NOMO-1 (cell line): ENCODE measurements around the gene VPS26B.
A peak's percentile ranks its signal among the peaks of the same experiment; 100 is the strongest.
"Not testable (repeated sequence)": the region's sequence is repeated elsewhere in the genome, so short reads cannot be mapped to it uniquely, and the experiment has no call there.

ENCODE experiments used
- DNase-seq, 2 experiments: peaks; one replicate each; lab custom pipeline; 2025; ENCODE audit not compliant: unreplicated experiment in 2 of 2; lab: John Stamatoyannopoulos, UW

VPS26B gene

DNA sequence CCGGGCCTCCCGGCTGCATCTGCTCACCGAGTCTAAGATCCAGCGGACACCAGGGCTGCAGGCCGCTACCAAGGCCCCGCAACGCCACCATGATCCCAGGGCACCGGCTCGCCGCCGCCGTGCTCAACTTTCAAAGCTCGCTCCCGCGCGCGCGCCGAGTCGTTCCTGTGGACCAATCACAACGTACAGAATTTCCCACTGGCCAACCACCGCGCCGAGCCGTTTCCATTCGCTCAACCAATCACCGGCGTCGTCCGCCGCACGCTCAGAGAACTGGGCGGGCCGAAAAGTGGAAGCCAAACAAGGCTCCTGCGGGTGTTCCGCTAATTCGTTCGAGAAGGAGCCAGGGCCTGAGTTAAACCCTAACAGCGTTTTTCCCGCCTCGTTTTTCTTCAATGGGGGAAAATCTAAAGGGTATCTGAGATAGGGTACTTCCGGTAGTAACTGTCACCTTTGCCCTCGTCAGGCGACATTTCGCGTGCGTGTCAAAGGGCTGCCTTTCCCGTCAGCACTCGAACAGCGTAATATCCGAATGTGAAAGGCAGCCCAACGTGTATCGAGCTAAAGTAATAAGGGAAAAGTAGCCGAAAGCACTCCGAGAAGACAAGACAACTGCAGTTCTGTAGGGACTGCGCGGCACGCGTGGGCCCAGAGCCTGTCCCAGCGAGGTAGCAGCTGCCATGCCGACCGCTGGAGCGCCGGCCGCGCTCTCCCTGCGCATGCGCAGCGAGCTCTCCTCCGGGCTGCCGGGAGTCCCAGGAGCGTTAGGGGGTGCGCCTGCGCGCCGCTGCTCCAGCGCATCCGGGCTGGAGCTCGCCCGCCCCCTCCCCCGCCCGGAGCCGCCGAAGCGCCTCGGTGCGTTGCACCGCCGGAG, at the start of gene VPS26B, which contains the start of gene NCAPD3:
TSS of gene VPS26B (plus strand) at position 836 of the 874 bp plus-strand sequence. CDS start 452 bp downstream, outside the sequence.
TSS of gene NCAPD3 (minus strand) at position 132 of the 874 bp plus-strand sequence. CDS start at position 91, 41 bp downstream.
- DNase-seq, result peak; percentile 92 to 93

GRCh38 chr11:134176284-134176683, 48.2 kb upstream of the VPS26B start:
- no peak for DNase-seq

DNA sequence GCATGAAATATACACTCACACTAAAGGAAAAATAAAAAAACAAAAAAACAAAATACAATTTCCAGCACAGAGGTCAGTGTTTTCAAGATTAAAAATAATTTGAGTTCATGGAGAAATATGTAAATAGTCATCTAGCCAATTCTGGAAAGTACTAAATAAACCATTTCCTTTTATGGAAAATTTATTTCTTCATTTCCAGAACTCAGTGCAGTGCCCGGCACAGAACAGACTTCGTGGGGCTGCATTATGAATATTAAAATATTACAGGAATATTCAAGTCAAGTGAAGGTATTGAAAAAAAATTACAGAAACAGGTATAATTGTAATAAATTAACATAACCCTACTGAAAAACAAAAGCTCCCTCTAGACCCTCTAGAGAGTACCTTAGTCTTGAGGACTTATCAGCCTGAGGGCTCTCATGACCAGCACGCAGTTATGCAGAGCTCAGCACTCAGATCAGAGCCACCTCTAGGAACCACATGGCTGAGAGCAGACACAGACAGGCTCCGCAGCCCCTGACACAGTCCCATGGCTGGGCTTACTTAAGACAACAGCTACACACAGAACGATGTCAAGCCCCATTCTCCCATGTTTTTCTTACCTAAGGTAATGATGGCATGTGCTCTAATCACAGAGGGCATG, 46.3 kb upstream of the VPS26B start:
- DNase-seq, result no peak

- DNase-seq, result no peak
These were observed 42.8 kb upstream of the VPS26B start for GRCh38 chr11:134181707-134182106.

DNA sequence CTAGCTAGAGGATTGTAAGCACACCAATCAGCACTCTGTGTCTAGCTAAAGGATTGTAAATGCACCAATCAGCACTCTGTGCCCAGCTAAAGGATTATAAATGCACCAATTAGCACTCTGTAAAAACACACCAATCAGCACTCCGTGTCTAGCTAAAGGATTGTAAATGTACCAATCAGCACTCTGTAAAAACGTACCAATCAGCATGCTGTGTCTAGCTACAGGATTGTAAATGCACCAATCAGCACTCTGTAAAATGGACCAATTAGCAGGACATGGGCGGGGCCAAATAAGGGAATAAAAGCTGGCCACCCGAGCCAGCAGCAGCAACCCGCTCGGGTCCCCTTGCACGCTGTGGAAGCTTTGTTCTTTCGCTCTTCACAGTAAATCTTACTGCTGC, 36.4 kb upstream of the VPS26B start:
- not testable (repeated sequence) for DNase-seq

DNA sequence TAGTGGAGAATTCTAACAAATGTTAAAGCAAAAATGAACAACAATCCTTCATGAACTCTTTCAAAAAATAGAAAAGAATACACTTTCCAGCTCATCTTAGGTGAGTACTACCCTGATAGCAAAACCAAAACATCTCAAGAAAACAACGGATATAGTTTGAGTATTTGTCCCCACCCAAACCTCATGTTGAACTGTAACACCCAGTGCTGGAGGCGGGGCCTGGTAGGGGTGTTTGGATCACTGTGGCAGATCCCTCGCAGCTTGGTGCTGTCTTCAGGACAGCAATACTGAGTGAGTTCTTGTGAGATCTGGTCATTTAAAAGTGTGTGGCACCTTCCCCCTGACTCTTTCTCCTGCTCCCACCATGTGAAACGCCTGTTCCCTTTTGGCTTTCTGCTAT, 27.7 kb upstream of the VPS26B start:
- DNase-seq, result no peak

DNA sequence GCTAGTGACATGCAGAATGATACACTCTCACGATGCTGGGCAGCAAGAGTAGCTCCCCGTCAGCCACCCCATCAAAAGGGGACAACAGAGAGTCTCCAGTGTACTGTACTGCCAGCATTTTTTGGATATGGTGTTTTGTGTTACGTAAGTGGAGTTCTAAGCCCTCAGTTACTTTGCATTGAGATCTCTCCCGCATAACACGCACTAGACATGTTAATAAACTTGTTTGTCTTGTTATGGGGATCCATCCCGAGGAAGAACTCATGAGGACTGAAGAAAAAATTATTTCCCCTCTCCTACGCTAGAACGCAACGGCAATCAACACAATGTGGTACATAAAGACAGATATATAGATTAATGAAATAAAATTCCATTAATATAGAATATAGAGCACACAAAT, 24.9 kb upstream of the VPS26B start:
- DNase-seq, result no peak

GRCh38 chr11:134200688-134201087, 23.8 kb upstream of the VPS26B start:
- no peak for DNase-seq

- no peak for DNase-seq
These were observed 21.8 kb upstream of the VPS26B start for GRCh38 chr11:134202661-134203060.

GRCh38 chr11:134205729-134206128, 18.7 kb upstream of the VPS26B start:
- no peak for DNase-seq

DNA sequence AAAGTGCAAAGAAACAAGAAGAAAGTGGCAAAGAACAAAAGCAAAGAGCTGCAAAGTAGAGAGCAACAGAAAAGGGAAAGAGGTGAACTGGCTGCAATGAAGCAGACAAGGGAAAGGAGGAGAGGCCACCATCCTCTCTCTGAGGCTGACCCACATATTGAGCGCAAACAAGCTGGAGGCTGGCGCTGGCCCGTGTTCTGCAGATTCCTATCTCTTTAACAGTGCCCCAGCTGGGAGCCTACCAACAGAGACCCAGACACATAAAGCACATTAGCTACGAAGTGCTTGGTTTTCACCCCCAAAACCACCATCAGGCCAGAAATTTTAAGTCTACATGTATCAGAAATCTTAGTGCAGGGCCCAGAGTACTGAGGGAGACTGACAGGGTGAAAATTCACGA, 18.3 kb upstream of the VPS26B start:
- no peak for DNase-seq

GRCh38 chr11:134207538-134208239, 16.8 kb upstream of the VPS26B start:
- no peak for DNase-seq

GRCh38 chr11:134215836-134216235, 8.6 kb upstream of the VPS26B start:
- DNase-seq, result no peak

DNA sequence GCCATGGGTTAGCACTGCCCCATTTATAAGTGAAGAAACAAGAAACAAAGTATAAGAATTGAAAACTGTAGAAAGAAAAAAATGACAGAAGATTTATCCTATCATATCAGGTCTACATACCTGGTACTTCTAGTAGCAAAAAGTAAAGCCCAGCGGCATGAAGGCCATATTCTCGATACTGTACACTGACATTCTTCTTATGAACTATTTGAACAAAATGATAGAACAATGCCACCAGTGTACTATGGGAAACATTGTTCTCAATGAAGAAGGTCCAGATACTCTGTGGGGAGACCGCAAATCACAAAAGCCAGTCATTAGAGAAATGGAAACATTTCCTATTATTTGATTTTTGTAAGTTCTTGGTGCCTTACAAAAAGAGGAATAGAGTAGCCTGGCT, 7.7 kb upstream of the VPS26B start:
- DNase-seq, result no peak

- no peak for DNase-seq
These were observed 1.4 kb upstream of the VPS26B start for GRCh38 chr11:134223121-134223520.

DNA sequence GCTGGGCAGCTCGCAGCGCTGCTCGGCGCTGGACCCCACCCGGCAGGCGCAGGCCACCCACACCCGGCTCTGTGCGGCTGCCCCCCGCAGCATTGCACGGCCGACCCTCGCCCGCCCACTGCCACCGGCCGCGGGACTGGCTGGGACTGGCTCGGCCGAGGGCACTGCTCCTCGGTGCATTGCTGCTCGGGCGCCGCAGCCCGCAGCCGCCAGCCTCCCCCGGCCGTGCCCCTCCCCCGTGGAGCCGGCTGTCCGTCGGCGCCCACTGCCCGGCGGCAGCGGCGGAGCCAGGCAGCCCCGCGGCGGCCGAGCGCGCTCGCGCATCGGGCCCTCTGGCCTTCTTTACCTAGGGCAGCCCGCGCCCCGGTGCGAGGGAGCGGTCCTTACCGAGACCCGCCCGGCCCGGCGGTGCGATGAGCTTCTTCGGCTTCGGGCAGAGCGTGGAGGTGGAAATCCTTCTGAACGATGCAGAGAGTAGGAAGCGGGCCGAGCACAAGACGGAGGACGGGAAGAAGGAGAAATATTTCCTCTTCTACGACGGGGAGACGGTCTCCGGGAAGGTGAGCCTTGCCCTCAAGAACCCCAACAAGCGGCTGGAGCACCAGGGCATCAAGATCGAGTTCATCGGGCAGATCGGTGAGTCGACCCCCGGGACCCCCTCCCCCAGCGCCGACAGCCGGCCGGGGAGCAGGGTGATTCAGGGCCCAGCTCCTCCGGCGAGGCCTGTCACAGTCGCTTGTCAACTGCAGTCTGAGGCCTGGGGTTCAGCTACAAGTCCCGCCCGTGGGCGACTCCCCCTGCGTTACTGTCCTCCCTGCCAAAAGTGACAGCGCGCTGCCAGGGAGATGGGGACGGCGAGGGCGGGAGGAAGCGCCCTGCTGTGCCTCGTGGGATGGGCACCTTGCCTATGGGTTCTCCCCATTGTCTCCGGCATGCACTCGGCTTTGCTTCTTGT, 516 bp downstream of the VPS26B start:
- DNase-seq, result peak; percentile 20 to 31

DNA sequence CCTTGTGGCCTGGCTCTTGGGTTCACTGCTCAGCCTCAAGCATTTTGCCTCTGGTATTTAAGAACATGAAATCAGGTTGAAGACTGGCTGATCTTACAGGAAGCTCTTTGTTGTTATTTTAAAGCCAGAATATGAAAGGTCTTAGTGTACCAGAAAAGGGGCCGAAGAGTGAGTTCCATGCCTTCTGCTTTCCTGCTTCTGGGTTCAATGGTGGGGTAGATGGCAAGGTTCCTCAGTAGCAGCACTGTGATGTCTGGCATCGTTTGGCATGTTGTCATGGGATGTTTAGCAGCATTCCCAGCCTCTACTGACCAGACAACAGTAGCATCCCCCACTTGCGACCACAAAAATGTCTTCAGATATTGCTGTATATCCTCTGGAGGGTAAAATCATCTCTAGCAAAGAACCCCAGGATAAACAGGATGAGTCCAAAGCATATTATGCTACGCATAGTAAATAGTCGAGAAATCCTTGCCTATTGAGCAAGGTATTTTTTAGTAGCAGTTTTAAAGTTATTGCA, 2.4 kb downstream of the VPS26B start:
- DNase-seq, result no peak

DNA sequence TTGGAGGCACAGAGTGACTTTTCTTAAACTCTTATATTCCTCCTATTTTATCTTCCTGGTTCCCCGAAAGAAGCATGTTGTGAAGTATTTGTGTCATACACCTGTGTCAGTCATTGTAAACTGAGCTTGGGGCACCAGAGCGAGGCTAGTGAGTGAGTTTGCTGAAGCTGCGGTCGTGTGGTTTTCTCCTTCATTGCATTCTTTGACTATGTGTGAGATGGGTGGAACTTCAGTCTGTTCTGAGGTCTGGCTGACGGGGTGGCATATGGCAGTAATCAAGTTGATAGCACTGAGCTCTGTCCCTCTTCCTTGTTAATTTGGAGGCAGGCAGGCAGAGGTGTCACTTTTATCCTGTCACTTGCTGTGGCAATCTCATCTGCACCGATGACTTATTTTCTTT, 4.2 kb downstream of the VPS26B start:
- no peak for DNase-seq

DNA sequence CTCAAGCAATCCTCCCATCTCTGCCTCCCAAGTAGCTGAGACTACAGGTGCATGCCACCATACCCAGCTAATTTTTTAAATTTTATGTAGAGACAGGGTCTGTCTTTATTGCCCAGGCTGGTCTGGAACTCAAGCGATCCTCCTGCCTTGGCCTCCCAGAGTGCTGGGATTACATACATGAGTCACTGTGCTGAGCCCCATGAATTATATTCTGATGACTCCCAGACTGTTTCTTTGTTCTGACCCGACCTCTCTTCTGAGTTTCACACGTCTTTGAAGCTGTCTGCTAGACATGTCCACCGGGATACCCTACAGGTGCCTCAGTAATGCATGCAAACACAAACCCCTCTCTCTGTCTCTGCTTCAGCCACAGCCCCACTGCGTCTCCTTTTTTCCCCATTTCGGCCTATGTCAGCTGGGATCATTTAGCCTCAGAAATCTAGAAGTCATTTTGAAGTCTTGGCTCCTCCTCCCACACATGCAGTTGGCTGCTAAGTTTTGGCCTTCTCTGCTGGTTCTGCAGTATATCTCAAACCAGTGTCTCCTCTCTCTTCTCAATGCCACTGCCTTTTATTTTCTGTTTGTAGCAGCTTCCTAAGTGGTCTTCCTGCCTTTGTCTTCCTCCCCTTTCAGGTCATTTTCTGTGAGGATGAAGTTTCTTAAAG, 4.8 kb downstream of the VPS26B start:
- DNase-seq, result no peak

DNA sequence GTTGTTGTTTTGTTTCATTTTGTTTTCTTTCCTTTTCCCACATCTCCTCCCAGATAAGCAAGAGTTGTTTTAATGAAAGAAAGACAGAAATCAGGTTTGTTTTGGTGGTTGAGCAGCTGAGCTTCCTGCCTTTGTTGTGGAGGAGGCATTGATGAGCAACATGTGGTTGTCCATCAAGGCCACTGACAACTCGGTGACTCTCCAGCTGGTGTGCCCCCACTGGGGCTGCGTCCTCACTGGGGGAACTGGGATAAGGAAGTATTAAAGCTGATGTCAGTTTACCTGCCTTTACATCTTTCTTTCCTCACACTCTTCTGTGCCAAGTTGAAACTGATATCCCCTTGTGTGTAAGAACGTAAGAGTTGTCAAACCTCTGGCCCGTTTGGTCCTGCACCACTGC, 5.9 kb downstream of the VPS26B start:
- no peak for DNase-seq
